Measurements from ENCODE around the gene DDX20.
A peak's percentile ranks its signal among the peaks of the same experiment; 100 is the strongest.
"Not testable (repeated sequence)": the region's sequence is repeated elsewhere in the genome, so short reads cannot be mapped to it uniquely, and the experiment has no call there.

DDX20 gene

DNA sequence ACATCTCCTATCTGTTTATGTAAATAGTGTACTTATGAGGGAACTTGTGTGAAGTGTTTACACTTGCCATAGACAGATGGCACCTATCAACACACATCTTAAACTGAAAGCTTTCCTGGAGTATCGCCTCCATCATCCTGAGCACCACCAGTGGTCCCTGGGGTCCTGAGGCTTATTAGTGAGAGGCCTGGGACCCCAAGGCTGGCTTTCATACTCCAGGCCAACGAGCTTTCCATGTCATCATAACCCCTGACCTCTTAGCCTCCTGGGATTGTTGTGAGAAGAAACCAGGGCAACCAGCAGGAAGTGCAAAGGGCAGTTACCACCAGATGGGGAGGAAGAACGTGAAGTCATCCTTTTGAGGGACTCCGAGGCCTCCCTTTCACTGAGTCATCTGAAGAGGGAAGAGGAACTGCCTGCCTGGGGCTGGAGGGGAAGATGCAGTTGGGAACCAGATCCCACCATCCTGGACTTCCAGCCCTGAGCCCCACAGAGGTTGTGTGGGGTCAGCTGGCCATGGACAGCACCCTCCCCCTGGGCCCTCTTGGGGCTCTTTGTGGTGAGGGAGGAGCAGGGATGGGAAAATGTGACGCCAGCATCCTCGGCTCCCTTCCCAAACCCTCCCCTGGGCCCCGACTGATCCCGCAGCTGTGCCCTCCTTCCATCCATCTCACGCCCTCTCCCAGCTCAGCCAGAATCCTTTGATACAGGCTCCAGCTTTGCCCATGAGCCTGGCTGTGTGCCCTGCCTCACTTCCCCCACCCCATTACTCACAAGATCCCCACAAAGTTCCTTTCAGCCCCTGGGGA, 22.3 kb upstream of the DDX20 start:
- DNase-seq (ENCODE audit: low read depth in 2 of 2, low spot score in 1 of 2) = no peak

DNA sequence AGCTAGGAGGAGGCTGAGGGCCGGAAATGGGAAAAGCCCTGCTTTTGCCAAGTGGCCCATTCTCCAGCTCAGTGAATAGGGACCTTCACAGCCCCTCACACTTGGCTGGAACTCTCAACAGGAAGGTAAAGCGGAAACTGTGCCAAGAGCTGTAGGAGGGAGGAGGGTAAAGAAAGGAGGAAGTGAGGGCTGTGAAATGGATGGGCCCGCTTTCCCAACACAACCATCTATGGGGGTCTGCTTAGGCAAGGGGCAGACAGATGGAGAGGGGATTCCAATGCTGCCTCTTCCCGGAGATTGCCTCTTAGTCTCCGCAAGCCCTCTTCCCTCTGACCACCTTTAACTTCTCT, 21.7 kb upstream of the DDX20 start:
- DNase-seq (ENCODE audit: low read depth in 2 of 2, low spot score in 1 of 2) = no peak

DNA sequence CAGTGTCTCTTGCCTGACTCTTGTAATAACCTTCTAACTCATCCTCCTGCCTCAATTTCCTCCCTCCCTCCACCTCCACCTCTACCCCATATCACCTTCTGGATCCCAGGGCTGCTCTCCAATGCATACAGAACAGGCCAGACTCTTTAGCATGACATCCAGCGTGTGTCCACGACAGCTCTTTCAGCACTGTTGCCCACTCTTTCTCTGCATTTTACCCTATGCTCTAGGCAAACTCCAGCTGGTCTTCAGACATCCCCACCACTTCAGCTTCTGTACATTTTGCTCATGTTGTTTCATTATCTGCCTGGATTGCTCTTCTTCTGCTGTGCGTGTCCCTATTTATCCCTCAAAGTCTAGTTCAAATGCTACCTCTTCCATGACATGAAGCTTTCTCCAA, 21.3 kb upstream of the DDX20 start:
- no peak for DNase-seq (ENCODE audit: low read depth in 2 of 2, low spot score in 1 of 2)

DNA sequence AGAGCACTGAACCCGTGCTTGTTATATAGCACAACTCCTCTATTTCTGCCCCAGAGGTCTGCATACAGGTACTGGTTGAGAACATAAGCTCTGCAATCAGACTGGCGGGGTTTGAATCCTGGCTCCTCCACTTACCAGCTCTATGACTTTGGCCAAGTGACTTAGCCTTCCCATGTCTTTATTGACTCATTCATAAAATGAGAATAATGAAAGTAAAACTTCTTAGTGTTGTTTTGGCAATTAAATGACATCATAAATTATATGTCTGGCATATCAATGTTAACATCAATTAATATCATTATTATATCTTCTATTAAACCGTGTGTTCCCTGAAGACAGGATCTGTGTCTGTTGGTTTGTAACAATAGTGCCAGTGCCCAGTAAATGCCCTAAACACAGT, 20.8 kb upstream of the DDX20 start:
- no peak for DNase-seq (ENCODE audit: low read depth in 2 of 2, low spot score in 1 of 2)

DNA sequence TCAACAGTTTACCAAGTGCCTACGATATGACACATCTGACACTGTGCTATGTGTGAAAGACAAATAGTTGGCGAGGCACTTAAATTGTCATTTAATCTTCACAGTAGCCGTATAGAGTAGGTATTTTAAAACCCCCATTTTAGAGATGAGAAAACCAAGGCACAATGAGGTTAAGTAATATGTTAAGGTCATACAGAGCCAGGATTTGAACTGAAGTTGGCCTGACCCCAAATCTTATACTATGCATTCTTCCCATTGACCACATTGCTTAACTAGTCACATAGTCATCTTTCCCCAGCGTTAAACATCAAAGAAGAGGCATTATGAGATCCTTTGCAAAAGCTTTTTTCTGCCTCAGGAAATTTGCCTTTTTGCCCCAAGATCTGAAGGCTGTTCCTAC, 20.4 kb upstream of the DDX20 start:
- DNase-seq (ENCODE audit: low read depth in 2 of 2, low spot score in 1 of 2) = no peak

DNA sequence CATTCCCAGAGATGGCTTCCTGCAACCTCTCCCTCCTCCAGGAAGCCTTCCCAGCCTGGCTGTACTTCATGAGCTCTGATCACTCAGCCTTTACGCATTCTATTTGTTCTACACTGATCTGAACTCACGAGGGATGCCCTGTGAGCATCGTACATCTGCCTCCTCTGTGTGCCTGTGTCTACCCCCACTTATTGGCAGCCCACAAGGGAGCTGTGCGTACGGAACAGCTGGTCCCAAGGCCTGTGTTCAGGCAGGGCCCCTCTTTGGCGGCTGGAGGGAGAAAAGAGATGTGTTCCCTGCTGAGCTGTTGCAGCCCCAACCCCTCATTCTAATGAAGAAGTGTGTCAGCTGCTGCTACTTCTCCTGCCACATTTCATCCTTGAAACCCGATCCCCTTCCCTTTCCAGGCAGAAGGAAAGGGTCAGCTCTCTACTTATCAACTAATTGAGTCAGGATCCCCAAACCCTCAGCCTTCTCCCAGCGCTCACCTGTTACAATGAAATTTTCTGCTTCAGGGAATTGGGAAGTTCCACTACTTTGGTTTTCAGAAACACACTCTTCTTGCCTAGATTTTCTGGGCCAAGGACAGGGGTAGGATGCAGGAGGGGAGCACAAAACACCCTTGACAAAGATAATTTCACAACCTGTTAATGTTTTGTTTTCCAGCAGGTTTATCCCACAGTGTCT, 19.7 kb upstream of the DDX20 start:
- no peak for DNase-seq (ENCODE audit: low read depth in 2 of 2, low spot score in 1 of 2)

DNA sequence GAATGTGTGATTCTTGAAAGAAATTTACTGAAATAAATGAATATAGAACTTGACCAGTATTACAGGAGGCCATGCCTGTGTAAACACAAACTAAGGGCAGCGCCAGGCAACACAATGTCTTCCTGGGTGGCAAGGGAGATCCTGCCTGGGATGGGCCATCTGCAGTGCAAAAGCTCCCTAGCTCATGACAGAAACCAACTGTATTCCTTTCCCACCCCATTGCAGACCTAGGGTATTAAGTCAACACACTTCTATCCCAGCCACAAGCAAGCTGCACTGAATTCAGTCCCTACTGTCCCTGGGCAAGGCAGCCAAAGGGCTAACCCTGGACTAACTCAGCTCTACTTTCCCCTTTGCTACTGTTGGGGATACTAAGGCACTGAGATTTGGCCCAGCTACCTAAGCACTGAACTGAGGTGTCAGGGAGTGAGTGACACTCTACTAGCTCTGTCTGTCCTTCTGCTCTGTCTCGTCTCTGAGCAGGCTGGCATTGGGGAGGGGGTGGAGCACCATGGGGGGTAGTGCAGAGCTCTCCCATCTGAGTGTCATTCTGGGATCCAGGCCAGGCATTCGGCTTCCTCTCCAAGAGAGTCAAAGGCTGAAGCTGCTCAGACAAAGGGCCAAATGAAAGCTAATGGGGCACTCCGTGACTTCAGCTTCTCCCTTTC, 19.0 kb upstream of the DDX20 start:
- no peak for DNase-seq (ENCODE audit: low read depth in 2 of 2, low spot score in 1 of 2)

DNA sequence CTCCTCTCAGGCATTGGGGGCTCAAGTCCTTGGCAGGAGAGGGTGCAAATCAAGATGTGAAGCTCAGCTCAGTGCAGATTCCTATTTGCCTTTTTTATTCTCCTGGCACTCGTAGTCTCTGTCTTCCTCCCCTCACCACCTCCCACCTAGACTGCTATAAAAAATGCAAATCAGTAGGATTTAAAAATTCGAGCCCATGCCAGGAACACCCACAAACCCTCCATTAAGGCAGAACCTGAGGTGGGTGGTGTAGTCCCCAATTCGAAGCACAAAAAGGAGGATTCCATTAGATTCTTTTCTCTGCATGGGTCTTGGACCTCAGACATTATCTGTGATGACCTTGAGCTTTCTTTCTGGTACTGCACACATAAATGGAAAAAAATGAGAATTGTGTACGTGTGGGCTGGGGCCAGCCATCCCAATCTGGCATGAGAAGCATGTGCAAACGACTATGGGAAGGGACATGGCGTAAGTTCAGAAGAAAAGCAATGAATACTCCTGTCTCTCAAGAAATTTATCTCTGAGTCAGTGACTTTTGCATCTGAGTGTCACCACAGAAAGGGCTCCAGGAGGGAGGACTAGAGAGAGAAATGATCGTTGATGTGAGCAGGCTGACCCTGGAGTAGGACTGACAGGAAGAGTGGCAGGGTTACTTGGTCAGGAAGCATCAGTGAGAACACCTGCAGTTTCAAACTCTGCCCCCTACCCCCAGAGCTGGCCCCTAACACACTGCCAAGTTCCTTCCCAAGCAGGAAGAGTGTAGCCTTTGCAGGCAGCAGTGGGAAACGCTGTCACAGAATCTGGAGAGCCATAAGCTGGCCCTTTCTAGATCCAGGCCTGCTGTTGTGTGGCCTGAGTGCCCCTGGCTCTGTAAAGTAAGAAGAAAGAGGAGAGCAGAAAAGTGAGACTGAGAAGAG, 18.2 kb upstream of the DDX20 start:
- DNase-seq (ENCODE audit: low read depth in 2 of 2, low spot score in 1 of 2) = no peak

DNA sequence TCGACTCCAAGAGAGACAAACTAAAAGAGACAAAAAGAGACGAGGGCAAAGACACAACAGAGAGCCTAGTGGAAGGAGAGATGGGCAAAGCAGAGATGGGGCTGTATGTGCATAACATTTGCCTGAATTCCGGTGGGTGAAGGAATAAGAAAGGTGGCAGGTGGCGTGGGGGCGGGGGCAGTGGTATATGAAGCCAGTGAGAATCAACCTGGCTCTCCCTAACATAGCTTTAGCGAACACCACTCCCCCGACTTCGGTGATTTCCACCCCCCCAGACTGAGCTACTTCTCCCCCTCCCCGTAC, 17.6 kb upstream of the DDX20 start:
- DNase-seq (ENCODE audit: low read depth in 2 of 2, low spot score in 1 of 2) = no peak

DNA sequence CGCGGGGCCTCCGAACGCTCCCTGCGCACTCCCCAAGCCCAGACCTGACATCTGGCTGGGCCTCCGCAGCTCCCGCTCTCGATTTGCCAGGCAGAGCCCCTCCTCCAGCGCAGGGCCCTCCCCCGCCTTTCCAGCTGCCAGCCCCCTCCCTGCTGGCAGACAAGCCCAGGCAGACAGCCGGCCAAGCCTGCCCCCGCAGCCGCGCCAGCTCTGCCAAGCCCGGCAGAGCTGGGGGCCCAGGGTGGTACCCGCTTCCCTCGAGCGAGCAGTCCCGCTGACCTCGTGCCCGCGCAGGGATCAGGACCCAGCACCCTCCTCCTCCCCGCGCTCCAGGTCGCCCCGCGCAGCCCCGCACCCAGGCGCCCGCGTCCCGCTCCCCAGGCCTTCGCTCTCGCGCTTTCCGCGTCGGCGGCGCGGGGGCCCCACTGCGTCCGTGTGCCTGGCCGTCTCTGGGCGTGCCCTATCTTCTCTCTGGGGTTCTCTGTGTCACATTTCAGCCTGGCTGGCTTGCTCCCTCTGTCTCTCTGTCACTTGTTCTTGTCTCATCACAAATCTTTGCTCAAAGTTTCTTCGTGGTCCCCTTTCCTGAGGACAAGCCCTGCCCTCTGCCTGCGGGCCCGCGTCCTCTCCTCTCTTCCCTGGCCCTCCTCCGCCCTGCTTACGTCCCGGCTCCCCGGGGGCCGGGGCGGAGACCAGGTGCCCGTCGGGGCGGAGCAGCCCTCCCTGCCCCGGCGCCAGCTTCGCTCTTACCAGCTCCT, 17.1 kb upstream of the DDX20 start:
- no peak for DNase-seq (ENCODE audit: low read depth in 2 of 2, low spot score in 1 of 2)

DNA sequence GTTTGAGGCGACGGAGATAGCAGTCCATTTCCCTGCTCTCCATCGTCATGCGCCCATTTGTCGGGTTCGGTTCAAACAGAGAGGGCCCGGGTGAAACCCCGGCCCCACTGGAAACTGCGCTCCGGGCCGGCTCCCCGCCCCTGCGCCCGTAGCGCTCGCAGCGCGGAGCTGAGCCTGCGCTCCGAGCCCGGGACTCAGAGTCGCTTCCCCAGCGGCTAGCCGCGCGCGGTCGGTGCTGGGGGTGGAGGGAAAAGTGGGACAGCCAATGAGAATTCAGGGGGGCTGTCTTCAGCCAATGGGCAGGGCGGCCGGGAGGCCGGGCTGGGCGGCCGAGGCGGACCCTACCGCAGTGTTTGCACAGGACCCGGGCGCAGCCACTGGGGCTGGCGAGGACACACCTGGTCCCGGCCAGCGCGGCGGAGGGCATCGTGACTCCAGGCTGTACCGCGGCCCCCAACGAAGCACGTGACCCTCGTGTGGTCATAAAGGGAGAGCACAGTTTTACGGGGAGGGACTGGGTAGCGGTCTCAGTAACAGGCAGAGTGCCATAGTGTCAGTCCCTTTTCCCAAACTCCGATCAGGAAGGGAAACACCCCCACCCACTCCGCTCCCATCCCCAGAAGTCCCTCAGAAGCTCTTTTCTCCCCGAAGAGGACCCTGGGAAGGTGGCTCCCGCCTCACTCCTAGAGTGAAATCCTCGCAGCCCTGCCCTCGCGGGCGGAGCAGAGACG, 16.3 kb upstream of the DDX20 start, which contains the start of gene INKA2:
INKA2 (minus strand) TSS at position 202 of the 731 bp plus-strand sequence; CDS start at position 49, 153 bp downstream.
- DNase-seq (ENCODE audit: low read depth in 2 of 2, low spot score in 1 of 2) = peak; percentile 42 to 44

DNA sequence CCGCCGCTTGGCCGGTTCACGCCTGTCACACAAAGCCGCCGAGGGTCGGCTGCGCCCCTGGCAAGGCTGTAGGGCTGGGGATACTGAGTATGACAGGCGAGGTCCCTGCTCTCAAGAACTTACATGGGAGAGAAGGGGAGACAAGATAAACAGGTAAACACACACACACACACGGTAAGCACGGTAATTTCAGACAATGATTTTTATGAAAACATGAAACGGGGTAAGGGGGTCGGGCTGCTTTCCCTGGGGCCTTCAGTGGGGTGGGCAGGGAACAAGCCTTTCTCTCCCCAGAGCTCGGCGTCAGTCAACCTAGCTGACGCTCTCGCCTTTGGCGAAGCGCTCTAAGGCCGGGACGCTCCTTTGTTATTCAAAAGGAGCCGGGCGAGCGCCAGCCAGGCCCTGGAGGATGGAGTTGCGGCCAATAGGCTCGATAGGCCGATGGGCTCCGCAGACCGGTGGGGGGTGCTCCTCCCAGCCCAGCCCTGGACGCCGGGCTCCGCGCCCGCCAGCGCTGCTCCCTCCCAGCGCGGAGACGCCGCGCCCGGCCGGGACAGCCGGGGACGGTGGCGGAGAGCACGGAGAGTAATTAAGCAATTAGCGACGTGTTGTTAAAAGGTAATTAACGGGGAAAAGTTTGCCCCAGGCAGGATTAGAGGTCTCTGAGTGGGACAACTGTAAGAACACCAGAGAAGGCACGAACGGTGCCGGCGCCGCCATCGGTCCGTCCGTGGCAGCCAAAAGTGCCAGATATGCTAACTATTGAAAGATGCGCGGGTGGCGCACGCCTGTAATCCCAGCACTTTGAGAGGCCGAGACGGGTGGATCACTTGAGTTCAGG, 15.6 kb upstream of the DDX20 start:
- no peak for DNase-seq (ENCODE audit: low read depth in 2 of 2, low spot score in 1 of 2)

DNA sequence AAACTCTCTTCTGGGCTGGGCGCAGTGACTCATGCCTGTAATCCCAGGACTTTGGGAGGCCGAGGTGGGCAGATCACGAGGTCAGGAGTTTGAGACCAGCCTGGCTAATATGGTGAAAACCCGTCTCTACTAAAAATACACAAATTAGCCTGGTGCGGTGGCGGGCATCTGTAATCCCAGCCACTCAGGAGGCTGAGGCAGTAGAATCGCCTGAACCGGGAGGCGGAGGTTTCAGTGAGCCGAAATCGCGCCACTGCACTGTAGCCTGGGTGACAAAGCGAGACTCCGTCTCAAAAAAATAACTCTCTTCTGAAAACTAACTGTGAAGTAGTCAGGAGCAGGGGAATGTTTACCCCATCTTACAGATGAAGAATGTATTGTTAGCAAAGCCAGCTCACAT, 13.4 kb upstream of the DDX20 start:
- not testable (repeated sequence) for DNase-seq (ENCODE audit: low read depth in 2 of 2, low spot score in 1 of 2)

DNA sequence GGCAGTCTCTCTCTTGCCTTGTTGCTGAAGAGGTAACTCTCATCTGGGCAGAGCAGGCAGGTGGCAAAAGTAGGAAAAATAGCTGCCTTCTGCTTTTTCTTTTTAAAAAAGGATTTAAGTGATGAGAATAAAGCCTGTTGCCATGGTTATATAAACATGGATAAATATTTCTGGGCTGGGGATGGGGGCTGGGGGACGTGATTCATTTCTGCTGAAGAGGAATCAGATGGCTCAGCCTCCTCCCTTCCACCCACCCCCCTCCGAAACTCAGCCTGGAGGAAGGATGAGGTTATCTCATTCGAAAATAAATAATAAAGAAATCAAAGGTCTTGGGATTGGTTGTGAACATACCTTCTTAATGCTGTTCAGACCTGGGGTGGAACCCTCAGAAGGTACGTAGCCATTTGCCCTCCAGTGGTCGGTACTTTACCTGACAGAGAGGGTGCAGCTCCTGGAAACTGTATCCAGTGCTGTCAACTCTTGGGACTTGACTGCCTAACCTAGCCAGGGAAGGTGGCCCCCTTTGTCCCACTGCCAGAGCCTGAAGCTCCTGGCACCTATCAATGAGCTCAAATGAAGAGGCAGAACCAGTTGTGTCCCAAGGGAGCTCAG, 12.7 kb upstream of the DDX20 start:
- no peak for DNase-seq (ENCODE audit: low read depth in 2 of 2, low spot score in 1 of 2)

DNA sequence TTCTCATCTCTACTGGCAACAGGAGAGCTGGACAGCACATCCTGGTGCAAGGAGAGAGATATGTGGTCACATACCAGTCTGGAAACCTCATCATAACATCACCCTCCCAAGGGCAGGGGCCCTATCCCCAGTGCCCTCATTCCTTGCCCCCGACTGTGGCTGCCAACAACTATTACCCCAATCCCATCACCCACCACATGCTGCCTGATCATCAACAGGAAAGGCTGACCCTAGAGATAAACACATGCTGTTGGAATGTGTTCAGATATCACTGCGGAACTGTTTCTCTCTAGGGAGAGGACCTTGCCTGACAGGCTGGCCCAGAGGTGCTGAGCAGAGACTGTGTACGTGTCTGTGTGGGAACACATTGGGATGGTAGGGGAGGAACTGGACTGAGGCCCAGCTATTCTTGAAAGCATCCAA, 12.0 kb upstream of the DDX20 start:
- DNase-seq (ENCODE audit: low read depth in 2 of 2, low spot score in 1 of 2) = no peak

DNA sequence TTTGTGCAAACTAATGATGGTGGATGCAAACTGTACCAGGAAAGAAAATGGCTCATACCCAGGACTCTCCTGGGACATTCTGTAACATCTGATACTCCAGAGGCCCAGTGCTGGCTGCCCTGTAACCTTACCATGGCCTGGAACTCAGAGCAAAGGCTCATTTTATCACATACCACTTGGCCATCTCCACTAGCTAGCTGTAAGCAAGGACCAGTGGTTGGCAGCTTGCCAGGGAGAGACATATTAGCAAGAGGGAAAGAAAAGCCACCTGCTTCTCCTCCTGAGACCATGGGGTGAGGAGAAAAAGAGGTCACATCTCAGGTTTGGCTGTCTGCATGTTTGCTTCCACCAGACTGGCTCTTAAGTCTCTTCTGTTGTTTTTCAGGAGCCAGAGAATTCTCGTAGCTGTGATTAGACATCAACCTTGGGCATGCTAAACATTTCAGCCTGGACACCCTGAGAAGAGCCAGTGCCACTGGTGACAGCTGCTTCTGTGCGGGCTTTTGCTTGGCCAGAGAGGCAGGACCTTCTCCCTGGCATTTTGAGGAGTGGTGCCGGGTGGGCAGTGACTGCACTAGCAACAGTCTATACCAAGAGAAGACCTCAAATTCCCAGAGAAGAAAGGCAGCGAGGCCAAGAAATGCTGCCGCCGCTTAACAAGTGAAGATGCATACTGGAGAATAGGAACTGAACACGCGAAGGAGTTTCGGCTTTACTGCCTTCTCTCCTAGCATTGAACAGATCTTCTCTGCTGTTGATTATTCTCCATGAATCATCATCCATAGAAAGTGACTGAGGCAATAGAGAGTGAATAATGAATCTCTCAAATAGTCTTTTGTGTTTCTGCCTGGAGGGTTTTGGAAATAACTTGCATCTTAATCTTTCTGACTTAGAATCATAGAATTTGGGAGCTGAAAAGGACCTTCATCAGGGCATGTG, 9.8 kb upstream of the DDX20 start:
- DNase-seq (ENCODE audit: low read depth in 2 of 2, low spot score in 1 of 2) = no peak

DNA sequence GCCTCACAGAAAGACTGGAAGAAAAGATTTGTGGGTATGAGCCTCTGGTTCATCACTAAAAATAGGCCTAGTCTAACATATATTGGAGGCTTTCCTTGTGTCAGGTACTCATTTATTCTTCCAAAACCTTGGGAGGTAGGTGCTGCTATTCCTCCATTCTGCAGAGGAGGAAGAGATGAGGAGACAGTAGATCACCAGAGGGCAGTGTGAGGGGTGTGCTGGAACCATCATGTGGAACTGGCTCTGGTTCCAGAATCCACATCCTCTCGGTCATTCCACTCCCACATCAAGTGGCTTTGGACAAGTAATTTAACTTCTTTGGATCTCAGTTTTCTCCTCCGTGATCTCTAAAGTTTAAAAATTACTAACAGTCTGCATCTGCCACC, 9.1 kb upstream of the DDX20 start:
- no peak for DNase-seq (ENCODE audit: low read depth in 2 of 2, low spot score in 1 of 2)

All from stimulated activated CD8-positive, alpha-beta memory T cell treated with anti-CD3 and anti-CD28 coated beads, Interleukin-4, amount 100 ng/mL, for 4 hours (primary cell).